Measurements from ENCODE around the gene ERBB4.
"Not testable (repeated sequence)": the region's sequence is repeated elsewhere in the genome, so short reads cannot be mapped to it uniquely, and the experiment has no call there.

ERBB4 gene

GRCh38 chr2:211534632-211535031, 1004.0 kb downstream of the ERBB4 start:
- TF ChIP-seq, protein P1, sequence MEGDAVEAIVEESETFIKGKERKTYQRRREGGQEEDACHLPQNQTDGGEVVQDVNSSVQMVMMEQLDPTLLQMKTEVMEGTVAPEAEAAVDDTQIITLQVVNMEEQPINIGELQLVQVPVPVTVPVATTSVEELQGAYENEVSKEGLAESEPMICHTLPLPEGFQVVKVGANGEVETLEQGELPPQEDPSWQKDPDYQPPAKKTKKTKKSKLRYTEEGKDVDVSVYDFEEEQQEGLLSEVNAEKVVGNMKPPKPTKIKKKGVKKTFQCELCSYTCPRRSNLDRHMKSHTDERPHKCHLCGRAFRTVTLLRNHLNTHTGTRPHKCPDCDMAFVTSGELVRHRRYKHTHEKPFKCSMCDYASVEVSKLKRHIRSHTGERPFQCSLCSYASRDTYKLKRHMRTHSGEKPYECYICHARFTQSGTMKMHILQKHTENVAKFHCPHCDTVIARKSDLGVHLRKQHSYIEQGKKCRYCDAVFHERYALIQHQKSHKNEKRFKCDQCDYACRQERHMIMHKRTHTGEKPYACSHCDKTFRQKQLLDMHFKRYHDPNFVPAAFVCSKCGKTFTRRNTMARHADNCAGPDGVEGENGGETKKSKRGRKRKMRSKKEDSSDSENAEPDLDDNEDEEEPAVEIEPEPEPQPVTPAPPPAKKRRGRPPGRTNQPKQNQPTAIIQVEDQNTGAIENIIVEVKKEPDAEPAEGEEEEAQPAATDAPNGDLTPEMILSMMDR (IDR thresholded peaks at IDR 0.05; ENCODE audit: insufficient read depth, low read depth, low read length, missing control alignments) = no peak
- no peak for DNase-seq (ENCODE audit: low read depth)
- no peak overlapping the region for H3K4me3 ChIP-seq (ENCODE audit: low read length)

- not testable (repeated sequence) for H3K4me3 ChIP-seq (ENCODE audit: low read length); DNase-seq (ENCODE audit: low read depth)
Observed at GRCh38 chr2:211524248-211524647, 1014.4 kb downstream of the ERBB4 start.

DNA sequence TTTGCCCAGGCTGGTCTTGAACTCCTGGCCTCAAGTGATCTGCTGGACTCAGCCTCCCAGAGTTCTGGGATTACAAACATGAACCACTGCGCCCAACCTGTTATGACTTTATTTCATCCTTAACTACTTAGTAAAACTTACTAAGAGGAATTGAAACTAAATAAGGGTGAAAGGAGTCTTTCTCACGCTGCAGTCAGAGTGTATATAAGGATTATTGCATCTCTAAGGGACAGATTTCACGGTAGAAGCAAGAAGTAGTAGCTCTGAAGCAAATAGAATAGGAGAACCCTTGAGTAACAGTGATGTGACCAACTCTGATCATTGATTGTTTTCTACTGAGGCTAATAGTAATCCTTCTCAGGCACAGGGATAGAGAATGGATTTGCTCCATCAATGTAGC, 1022.1 kb downstream of the ERBB4 start:
- no peak overlapping the region for H3K4me3 ChIP-seq (ENCODE audit: low read length)
- no peak for DNase-seq (ENCODE audit: low read depth)
- TF ChIP-seq, protein P1 (IDR thresholded peaks at IDR 0.05; ENCODE audit: insufficient read depth, low read depth, low read length, missing control alignments) = no peak

DNA sequence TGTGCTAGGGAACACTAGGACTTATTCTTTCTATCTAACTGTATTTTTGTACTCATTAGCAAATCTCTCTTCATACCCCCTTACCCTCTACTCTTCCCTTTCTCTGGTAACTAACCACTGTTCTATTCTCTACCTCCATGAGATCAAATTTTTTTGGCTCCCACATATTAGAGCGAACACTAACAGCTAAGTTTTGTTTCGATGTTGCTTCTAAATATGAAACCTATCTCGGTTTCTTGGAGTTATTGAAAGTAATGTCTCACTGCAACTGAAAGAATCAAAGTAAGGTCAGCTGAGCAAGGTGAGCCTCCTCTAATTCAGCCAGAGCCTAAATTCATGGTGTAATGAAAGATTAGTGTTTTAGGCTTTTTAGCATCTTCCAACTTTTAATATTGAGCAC, 1024.6 kb downstream of the ERBB4 start:
- TF ChIP-seq, protein P1 (IDR thresholded peaks at IDR 0.05; ENCODE audit: insufficient read depth, low read depth, low read length, missing control alignments) = no peak
- DNase-seq (ENCODE audit: low read depth) = no peak
- H3K4me3 ChIP-seq (ENCODE audit: low read length) = no peak overlapping the region

DNA sequence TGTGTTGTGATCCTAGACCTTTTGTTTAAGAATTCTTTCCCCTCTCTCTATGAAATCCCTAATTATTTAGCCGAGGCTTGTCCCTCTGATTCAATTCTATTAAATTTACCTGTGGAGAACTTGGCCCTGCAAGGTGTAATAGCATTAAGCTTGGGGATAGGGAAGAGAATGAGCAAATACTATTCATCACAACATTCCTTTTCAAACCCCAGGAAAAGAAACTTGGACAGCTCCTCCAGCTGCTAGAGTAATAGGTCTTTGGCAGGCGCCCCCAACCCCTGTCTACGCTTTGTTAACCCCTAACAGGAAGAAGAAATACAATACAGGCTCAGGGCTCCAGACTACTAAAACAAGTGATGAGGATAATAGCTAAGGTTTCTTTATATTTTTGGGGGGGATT, 1025.2 kb downstream of the ERBB4 start:
- DNase-seq (ENCODE audit: low read depth) = no peak
- TF ChIP-seq, protein P1 (IDR thresholded peaks at IDR 0.05; ENCODE audit: insufficient read depth, low read depth, low read length, missing control alignments) = no peak
- no peak overlapping the region for H3K4me3 ChIP-seq (ENCODE audit: low read length)

- H3K4me3 ChIP-seq (ENCODE audit: low read length) = no peak overlapping the region
- TF ChIP-seq, protein P1 (IDR thresholded peaks at IDR 0.05; ENCODE audit: insufficient read depth, low read depth, low read length, missing control alignments) = no peak
- peak; percentile 22 for DNase-seq (ENCODE audit: low read depth)
Observed at GRCh38 chr2:211512806-211513205, 1025.8 kb downstream of the ERBB4 start.

DNA sequence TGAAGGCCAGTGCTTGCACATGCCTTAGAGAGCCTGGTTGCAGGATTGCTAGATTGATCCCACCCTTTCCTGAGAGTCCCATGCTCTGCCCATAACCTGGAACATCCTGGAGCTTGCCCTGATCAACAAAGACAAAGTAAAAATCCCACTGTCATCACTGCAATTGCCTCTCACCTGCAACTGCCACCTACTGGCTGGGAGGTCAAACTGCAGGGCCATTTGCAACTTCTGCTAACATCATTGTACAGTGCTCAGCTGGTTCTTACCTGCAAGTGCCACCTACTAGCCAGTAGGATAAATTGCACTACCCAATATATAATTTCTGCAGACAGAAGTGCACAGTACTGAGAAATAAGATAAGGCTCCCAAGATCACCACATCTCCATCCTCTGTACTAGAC, 1034.7 kb downstream of the ERBB4 start:
- TF ChIP-seq, protein P1 (IDR thresholded peaks at IDR 0.05; ENCODE audit: insufficient read depth, low read depth, low read length, missing control alignments) = peak; percentile 33
- no peak overlapping the region for H3K4me3 ChIP-seq (ENCODE audit: low read length)
- no peak for DNase-seq (ENCODE audit: low read depth)

DNA sequence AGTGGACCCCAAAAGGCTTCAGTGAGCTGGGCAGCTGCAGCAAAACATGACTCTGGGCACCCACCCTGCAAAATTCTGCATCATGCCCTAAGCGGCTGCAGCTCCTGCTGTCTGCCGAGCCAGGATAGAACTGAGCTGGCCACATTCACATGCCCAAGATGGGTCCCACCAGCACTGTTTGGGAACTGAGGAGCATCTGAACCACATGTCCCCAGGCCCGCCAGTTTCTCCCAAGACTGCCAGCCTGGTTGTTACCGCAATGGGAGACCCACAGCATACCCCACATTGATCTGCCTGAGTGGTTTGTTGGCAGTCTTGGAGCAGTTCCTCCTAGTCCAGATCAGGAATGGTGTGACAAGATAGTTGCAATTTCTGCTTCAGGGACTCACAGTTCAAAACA, 1035.4 kb downstream of the ERBB4 start:
- TF ChIP-seq, protein P1 (IDR thresholded peaks at IDR 0.05; ENCODE audit: insufficient read depth, low read depth, low read length, missing control alignments) = no peak
- DNase-seq (ENCODE audit: low read depth) = no peak
- H3K4me3 ChIP-seq (ENCODE audit: low read length) = no peak overlapping the region

Data from epithelial cell of esophagus (primary cell).